ENCODE results near the gene ZFYVE9.

- TF ChIP-seq MAX (IDR thresholded peaks at IDR 0.05; ENCODE audit: low read depth, low read length) (no peak), CTCF (IDR thresholded peaks at IDR 0.05; ENCODE audit: low read depth, low read length) (no peak), POLR2A (IDR thresholded peaks at IDR 0.05; ENCODE audit: extremely low read depth, insufficient read length) (no peak)
These were observed 126.5 kb downstream of the ZFYVE9 start for GRCh38 chr1:52268372-52268771.

All from NB4 (cell line).